NCI-H2107 treated with DMSO at 0.1 percent for 48 hours (cell line): ENCODE results near the gene IL18BP.
A peak's percentile ranks its signal among the peaks of the same experiment; 100 is the strongest.

Experiments
- DNase-seq: peaks from one replicate; lab custom pipeline; 2025; ENCODE audit not compliant: unreplicated experiment; lab: John Stamatoyannopoulos, UW

The IL18BP gene

DNA sequence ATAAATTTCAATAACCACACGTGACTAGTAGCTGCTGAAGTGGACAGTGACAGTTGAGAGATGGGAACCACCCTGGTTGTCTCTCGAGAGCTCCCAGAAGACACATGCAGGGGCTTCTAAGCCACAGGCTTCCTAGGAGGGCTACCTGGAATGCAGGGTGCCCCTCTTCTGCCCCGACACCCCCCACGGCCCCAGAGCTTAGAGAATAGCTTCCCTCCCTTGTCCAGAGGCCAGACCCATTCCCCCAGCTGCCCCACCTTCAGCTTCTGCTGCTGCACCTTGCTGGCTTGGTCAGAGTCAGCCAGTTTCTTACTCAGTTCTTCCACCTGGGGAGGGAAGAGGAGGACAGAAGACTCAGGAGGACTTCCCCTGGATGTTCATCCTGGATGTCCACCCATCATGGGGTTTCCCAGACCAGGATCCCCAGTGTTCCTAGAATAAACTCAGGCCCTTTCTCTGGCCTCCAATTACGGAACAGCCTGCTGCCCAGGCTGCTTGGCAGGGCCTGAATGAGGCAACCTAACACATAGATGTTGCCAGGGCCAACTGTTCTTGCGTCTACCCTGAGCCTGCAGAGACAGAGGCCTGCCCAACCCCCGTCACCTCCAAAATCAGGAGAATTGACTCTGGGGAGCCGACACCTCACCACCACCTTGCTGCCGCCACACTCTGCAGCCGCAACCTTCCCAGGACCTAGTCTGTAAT, 12.0 kb downstream of the IL18BP start:
- DNase-seq, result no peak

DNA sequence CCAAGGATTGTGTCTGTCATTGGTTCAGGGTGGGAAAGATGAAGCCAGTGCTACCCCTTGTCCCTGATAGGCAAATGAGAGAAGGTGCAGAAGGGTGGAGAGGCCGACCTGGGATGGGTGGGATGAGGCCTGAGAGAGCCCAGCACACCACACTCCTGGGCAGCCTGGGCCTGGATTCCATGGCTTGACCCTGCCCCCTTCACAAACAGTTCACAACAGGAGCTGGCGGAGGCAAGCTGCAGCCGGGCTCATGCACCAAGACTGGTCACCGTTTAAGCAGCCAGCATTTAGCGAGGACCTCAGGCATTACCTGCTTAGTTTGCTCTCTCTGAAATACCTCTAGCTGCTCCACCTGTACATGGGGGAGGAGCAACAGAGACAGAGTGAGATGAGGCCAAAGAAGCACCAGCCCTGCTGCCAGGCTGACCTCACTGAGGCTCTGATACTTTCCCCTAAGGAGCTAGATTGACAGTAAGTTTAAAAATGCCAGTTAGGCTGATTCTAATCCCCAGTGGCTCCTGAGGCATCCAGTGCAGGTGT, 13.5 kb downstream of the IL18BP start:
- DNase-seq, result no peak

DNA sequence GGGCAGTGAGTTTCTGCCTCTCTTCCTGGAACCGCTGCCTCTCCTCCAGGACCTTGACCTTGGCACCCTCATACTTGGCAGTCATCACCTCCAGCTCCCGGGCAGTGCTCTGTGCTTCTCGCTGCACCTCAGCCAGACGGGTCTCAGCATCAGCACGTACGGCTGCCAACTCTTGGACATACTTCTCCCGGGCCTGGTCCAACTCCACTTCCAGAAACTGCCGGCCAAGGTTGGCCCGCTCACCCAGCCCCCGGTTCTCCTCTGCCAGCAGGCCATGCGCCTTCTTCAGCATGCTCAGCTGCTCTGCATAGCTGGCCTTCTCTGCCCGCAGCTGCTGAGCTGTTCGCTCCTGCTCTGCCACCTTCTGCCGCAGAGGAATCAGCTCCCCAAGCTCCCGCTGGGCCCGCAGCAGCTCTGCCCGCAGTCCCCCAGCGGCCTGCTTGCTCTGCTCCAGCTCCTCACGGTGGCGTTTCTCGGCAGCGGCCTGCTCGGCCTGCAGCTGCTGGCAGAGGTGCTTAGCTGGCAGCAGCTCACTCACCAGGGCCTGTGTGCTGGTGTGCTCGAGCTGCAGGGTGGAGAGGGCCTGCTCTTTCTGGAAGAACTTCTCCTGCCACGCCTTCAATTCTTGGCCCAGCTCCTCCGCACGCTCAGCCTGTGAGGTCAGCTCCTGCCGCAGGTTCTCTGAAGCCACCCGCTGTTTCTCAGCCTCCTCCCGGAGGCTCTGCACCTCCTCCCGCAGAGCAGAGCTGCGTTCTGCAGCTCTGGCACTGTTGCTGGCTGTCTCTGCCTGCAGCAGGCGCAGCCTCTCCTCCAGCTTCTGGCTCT, 14.4 kb downstream of the IL18BP start:
- no peak for DNase-seq

DNA sequence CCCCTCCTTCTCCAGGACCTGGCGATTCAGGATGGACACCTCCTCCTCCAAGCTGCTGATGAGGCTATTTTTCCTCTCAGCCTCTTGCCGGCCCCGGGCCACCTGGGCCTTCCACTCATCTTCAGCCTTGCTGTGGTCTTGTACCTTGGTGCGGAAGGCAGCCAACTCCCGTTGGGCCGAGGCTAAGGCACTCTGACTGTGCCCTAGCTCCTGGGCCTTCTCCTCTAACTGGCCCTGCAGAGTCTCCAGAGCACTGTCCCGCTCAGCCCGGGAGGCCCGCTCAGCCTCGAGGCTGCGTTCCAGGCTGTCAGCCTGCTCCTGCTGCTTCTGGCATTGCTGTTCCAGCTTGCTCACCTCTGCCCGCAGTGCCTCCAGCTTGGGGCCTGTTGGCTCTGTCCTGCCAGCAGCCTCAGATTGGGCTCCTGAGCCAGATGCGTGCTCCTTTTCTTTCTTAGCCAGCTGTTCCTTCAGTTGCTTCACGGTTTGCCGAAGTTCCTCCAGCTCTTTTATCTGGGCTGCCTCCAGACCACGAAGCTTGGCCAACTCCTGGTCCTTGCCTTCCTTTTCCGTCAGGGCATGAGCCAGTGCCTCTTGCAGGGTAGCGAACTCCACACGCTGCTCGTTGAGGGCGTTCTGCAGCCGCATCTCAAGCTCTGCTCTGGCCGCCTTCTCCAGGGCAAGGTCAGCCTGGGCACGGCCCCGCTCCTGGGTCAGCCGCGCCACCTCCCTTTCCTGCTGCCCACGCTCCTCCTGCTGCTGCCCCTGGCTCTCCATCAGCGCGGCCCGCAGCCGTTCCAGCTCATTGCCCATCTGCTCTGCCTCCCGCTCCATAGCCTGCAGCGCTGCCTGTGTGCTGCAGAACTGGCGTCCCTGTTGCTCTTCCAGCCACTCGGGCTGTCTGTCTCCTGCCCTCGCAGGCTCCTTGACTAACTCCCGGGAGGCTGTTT, 15.3 kb downstream of the IL18BP start:
- DNase-seq, result no peak

DNA sequence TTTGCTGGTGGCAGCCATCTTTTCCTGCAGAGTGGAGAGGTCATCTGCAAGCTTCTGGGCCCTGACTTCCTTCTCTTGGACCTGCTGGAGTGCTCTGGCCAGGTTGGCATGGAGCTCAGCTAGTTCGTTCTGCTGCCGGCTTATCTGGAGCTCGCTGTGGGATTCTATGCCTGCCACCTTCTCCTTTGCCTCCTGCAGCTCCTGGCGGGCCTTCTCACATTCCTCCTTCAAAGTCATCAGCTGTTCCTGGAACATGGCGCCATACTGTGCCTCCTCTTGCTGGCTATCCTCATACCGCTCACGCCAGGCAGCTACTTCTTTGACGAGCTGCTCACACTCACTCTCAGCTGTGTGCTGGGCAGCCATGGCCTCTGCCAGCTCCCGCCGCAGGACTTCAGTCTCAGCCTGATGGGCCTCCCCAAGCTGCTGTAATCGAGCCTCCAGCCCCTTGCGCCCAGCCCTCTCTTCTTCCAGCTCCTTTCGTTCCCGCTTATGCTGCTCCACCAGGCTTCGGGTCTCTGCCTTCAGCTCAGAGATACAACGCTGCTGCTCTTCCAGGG, 16.1 kb downstream of the IL18BP start:
- no peak for DNase-seq

DNA sequence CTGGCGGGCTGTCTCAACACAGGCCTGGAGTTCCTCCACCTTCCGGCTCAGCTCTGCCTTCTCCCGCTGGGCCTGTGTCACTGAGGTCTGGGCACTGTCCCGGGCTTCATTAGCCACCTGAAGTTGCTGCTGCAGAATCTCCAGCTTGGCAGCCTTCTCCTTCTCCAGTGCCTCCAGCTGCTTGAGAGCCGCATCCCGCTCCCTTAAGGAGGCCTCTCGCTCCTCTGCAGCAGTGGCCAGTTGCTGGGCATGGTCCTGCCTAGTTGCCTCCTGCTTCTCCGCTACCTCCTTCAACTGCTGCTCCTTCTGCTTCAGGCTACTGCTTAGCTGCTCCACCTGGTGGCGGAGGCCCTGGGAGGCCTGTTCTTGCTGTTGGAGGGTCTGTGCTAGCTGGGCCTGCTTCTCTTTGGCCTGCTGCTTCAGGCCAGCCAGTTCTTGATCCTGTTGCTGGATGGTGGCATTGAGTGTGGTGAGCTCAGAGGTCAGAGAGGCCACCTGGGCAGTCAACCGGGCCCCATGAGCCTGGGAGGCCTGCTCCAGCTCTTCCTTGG, 16.9 kb downstream of the IL18BP start:
- DNase-seq, result no peak

DNA sequence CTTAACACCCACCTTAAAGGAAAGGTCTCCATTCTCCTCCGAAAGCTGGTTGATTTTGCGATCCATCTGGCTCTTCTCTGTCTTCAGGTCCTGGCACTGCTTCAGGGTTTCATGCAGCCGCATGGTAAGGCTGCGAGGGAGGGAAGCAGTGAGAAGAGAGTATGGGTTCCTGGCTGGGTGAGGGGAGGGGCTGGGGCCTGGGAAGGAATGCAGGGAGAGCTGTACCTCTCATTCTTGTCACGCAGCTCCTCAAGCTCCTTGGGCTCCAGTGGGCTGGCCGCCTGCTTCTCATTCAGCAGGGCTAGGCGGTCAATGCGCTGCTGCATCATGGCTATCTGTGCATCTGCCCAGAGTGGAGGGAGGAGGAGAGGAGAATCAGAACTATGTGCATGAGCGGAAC, 19.5 kb downstream of the IL18BP start:
- no peak for DNase-seq

DNA sequence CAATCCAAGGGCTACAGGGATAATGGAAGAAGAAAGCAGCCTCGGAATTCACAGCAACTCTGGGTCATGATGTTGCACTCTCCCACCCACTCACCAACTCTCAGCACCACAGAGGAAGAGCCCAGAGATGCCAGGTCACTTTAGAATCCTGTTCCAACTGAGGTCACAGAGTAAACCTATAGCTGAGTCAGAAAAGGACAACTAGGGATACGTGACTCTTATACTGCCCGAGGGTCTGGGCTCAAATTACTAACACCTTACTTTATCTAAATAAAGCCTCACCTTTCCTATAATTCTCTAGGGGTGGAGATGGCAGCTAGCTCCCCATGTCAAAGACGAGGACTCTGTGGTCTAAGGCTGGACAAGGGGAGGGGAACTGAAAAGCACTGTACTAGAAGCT, 24.6 kb downstream of the IL18BP start:
- DNase-seq, result no peak

DNA sequence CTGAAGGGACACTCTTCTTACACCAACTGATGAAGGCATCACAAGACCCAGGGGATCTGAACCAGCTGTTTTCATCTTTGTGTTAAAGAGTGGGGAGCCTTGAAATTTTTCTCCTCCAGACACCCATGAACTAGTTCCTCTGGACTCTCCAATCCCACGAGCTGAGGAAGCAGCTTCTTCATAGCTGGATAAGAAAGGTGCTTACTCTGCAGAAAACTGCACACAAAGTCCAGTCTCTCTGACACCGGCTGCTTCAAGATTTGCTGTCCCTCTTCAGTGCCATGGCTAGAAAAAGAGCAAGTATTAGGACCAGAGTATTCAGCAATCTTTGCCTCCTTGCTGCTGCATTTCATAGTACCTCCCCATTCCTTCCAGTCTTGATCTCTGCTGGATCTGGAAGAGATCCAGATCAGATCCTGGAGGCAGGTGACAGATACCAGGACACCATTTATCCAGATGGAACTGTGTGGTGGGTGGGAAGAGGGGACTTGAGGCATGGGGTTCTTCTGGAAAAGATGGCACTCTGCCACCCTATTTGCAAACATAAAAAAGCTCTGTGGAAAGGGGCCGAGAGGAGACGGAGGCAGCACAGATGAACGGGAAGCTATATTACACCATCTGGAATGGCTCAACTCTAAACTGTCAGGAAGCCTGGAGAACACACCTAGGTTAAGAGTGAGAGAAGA, 25.5 kb downstream of the IL18BP start:
- no peak for DNase-seq

DNA sequence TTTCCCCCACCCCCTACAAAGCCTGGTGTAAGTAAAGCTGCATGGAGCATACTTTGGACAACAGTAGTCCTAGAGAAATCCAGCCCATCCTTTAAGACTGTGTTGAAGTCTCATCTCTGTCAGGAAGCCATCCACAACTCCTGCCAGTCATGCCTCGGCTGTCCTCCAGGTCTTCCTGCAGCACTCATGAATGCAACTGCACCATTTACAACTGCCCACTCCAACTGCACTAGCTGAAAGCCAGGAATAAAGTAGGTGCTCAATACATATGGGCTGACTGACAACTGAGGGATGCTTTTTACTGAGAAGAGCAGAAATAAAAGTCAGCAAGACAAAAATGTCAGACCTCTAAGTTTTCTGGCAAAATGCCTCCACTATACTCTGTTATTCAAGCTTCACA, 27.4 kb downstream of the IL18BP start:
- no peak for DNase-seq

DNA sequence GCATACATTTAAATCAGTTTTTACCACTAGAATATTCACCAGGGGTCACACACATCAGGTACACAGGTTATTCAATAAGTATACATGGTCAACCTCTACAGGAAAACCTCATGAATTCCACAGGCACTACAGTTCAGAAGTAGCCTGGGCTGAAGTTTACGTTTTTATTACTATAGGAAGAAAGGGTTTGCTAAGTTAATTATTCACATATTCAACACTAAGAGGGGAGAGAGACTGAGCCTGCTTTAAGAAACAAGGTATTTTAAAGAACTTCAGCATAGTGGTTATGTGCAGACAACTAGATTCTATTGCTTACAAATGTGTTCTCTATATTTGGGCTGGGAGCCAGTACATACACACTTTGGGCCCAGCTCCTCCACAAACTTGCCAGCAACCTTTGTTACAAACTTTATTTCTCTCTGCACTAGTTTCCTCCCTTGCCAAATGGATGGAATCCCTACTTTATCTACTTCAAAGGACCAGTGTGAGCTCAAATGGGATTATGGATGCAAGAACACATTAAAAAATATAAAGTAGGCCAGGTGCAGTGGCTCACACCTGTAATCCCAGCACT, 31.9 kb downstream of the IL18BP start:
- no peak for DNase-seq

DNA sequence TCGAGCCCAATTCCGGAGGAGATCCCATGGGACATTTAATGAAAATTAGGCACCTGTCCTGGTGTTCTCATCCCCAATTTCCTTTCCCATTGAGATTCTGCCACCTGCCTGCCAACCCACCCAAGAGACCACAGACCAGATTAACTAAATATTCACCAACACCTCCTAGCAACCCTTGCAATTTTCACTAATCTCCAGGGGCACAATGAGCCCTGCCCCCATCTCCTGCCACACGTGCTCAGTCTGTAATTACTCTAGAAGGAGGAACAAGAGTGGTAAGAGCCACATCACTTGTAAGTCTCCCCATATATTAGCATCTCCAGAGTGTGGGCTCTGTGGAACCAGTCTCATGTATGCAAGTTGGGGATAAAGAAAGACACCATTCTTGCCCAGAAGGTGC, 38.0 kb downstream of the IL18BP start:
- peak; percentile 33 for DNase-seq

DNA sequence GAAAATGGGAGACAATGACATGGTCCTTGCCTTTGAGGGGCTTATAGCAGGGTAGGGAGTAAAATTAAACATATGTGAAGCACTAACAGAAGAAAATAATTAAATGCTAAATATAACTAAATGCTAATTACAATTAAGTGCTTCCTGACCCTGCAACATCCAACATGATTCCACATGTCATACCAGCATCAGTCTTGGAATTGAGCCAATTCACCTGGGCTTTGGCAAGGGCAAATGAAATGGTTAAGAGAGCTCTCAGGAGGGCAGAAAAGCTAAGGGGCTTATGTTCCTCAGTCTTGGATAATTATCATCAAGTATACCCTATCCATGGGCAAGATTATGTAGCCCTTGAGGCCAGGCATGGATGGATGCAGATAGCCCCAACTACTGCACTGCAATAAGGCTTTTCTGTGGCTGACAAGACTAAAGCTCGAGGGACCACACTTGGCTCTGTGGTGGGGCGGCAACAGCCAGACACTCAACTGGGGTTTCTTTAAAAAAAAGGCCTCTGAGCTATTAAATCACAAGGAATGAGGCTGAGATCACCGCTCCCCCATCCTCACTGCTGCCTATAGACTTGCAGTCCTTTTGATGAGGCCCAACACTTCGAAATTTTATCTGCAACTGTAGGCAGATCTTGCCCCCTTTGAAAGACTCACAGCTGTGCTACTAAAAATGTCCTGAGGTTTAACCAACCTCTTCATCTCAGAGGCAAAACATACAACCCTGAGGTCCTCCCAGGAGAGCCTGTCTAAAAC, 39.0 kb downstream of the IL18BP start:
- no peak for DNase-seq

DNA sequence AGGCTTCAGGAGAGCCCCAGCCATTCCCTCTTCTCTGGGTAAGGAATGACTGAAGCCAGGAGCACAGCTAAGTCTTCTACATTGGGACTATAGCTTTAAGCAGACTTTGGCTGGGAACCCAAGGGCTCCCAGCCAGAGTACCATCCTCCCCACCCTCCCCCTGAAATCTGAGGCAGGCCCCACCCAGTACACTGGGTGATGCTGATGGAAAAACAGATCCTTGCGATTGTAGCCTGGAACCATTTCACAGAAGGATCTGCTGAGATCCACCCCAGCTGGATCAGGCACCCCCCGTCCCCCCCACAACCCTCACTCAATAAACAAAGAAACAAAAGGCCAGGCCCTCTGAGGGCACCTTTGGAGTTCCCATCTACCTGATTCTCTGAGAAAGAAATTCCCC, 39.8 kb downstream of the IL18BP start:
- DNase-seq, result no peak

DNA sequence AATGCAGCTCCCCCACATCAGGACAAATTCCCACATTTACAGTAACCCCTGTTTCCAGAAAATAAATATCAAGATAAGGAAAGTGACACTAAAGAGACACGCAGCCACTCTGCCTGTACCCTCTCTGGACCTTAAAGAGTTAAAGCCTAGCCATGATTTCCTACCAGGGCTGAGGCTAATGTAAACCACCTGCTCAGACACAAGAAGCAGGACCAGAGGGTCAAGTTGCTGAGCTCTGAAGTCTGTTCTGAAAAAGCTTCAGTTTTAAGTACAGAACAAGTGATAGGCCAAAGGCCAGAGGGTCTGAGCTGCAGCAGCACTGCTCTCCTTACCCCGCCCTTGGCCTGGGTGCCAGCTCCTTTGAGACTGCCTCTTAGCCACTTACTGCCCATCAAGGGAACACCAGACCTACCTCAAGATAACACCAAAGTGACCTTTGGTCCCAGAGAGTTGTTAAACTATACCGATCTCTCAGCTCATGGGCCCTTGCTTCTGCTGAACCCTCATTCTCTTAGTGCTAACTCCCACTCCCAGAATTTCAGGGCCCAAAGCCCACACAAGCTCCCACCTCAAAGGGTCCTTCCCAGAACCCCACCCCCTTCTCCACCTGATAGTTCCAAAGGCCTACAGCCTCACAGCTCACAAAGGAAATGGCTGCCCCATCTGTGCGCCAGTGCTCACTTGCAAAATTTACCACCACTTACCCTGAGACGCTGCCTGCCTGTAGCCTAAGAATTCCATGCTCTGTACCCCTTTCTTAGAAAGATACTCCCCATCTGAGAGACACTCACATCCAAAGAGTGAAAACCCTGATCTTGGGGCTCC, 40.5 kb downstream of the IL18BP start:
- no peak for DNase-seq

DNA sequence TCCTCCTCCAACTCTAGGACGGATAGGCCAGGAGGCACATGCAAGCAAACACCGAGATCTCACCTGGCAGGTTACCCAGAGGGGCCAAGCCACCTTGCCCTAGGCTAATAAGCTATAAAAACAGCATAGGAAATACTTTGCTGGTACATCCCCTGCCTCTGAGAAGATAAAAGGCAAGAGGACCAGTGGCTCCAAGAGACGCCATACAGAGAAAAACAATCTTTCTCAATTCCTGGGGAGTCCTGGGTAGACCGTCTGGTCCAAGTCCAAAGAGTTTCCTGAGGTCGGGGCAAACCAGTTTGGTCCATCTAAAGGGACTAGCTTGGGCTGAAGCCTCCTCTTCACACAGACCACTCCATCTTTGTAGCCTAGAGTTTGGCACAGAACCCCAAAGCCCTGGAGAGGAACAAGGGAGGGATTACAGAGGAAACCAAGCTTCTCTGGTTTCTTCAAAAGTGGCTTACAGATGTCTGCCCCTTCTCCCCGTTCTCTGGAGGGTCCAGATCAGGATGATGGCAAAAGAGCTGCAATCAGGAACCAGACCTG, 41.2 kb downstream of the IL18BP start:
- DNase-seq, result no peak

DNA sequence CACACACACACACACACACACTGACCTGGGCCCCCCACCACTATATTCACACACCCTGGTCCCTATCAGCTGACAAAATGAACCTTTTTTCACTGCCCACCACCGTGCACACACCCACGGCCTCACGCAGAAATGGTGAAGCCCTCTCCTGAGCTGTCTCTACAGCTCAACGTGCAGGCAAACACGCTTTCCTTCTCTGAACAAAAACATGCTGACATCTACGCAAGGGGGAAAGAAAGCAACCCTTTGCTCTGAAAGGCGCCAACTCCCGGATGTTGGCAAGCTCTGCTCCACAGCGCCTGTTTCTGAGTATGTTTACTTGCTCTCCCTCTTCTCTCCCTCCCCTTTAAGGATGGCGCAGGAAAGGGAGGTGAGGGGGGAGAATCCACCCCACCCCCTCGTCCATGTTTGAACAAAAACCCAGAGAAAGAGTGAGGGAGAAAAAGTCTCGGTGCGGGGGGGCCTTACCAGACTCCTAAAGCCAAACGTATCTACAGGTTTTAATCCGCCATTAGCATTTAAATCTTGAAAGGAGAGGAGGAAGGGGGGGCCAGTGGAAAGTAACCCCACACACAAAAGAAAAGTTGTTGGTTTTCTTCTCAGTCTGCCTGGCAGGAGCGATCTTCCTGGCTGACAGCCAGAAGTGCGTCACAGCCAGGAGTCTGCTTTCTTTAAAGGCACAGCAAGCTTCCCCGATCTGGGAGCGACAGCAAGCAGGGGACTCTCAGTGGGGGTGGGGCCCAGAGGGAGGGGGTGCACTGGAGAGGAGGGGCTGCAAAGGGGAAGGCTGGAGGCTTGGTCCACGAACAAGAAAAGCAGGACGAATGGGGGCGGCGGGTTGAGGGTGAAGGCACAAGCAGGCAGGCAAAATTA, 42.0 kb downstream of the IL18BP start:
- peak; percentile 89 for DNase-seq
